ENCODE measurements around the gene TIAM2.

TIAM2 gene

GRCh38 chr6:155061381-155061780 lies 66.3 kb downstream of the TIAM2 start:
- H3K27ac ChIP-seq = no peak overlapping the region
- H4K20me1 ChIP-seq (ENCODE audit: insufficient read depth) = no peaks in the 10 kb centered on the region
- H3K27me3 ChIP-seq (ENCODE audit: insufficient read depth, low read depth) = no peaks in the 10 kb centered on the region
- H3K79me2 ChIP-seq (ENCODE audit: insufficient read depth, low read depth) = no peaks in the 10 kb centered on the region
- no peak overlapping the region for H3K4me3 ChIP-seq (IDR thresholded peaks at IDR 0.05; ENCODE audit: insufficient read depth, low read depth, low read length)
- no peak overlapping the region for H3K4me2 ChIP-seq
- H3K4me1 ChIP-seq (ENCODE audit: low read depth, poor library complexity, severe bottlenecking) = no peaks in the 10 kb centered on the region
- TF ChIP-seq, protein P1, sequence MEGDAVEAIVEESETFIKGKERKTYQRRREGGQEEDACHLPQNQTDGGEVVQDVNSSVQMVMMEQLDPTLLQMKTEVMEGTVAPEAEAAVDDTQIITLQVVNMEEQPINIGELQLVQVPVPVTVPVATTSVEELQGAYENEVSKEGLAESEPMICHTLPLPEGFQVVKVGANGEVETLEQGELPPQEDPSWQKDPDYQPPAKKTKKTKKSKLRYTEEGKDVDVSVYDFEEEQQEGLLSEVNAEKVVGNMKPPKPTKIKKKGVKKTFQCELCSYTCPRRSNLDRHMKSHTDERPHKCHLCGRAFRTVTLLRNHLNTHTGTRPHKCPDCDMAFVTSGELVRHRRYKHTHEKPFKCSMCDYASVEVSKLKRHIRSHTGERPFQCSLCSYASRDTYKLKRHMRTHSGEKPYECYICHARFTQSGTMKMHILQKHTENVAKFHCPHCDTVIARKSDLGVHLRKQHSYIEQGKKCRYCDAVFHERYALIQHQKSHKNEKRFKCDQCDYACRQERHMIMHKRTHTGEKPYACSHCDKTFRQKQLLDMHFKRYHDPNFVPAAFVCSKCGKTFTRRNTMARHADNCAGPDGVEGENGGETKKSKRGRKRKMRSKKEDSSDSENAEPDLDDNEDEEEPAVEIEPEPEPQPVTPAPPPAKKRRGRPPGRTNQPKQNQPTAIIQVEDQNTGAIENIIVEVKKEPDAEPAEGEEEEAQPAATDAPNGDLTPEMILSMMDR (conservative IDR thresholded peaks at IDR 0.05; ENCODE audit: low read depth, low read length) = no peak
- no peak overlapping the region for H3K9ac ChIP-seq
- no peak overlapping the region for H2AFZ ChIP-seq (ENCODE audit: low read depth)
- H3K36me3 ChIP-seq (ENCODE audit: insufficient read depth) = no peaks in the 10 kb centered on the region

DNA sequence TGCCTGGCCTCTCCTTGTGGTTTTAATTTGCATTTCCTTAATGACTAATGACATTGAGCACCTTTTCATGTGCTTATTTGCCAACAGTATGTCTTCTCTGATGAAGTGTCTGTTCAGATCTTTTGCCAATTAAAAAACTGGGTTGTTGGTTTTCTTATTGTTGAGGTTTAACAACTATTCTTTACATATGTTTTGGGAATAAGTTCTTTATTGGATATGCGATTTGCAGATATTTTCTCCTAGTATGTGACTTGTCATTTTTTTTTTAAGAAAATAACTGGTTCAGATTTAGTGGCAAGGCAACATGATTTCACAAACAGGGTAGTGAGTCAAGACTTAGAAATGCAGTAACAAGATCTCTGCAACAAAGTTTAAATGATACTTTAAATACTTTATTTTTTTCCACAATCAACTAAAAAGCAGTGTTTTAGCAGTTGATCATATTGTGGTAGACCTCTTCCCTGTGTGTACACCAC lies 67.8 kb downstream of the TIAM2 start:
- no peak overlapping the region for H3K9ac ChIP-seq
- no peaks in the 10 kb centered on the region for H4K20me1 ChIP-seq (ENCODE audit: insufficient read depth)
- H3K4me1 ChIP-seq (ENCODE audit: low read depth, poor library complexity, severe bottlenecking) = no peaks in the 10 kb centered on the region
- no peaks in the 10 kb centered on the region for H3K27me3 ChIP-seq (ENCODE audit: insufficient read depth, low read depth)
- H3K4me3 ChIP-seq (IDR thresholded peaks at IDR 0.05; ENCODE audit: insufficient read depth, low read depth, low read length) = no peak overlapping the region
- no peak overlapping the region for H2AFZ ChIP-seq (ENCODE audit: low read depth)
- H3K4me2 ChIP-seq = no peak overlapping the region
- H3K79me2 ChIP-seq (ENCODE audit: insufficient read depth, low read depth) = no peaks in the 10 kb centered on the region
- no peak overlapping the region for H3K27ac ChIP-seq
- TF ChIP-seq, protein P1 (conservative IDR thresholded peaks at IDR 0.05; ENCODE audit: low read depth, low read length) = no peak
- no peaks in the 10 kb centered on the region for H3K36me3 ChIP-seq (ENCODE audit: insufficient read depth)

DNA sequence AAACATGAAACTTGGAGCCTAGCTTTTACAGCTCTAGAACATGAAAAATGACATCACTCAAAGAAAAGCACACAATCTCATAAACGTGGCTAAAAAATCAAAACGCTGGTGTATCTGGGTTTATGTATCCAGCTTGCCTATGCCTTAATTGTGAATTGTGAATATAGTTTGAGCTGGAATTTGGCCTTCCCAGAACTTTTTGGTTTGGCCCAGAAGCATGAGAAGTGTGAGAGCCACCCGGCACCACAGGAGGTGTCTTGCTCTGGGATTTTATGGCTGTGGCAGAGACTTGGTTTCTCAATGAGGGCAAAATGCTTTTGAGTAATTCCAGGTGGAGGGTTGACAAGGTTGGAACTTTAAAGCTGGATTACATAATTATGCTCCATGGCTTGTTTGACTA lies 69.2 kb downstream of the TIAM2 start:
- no peaks in the 10 kb centered on the region for H3K36me3 ChIP-seq (ENCODE audit: insufficient read depth)
- no peaks in the 10 kb centered on the region for H3K4me1 ChIP-seq (ENCODE audit: low read depth, poor library complexity, severe bottlenecking)
- H3K27me3 ChIP-seq (ENCODE audit: insufficient read depth, low read depth) = no peaks in the 10 kb centered on the region
- no peak overlapping the region for H3K4me3 ChIP-seq (IDR thresholded peaks at IDR 0.05; ENCODE audit: insufficient read depth, low read depth, low read length)
- H3K9ac ChIP-seq = no peak overlapping the region
- no peak overlapping the region for H2AFZ ChIP-seq (ENCODE audit: low read depth)
- TF ChIP-seq, protein P1 (conservative IDR thresholded peaks at IDR 0.05; ENCODE audit: low read depth, low read length) = no peak
- H3K27ac ChIP-seq = no peak overlapping the region
- no peak overlapping the region for H3K4me2 ChIP-seq
- H4K20me1 ChIP-seq (ENCODE audit: insufficient read depth) = no peaks in the 10 kb centered on the region
- H3K79me2 ChIP-seq (ENCODE audit: insufficient read depth, low read depth) = no peaks in the 10 kb centered on the region

DNA sequence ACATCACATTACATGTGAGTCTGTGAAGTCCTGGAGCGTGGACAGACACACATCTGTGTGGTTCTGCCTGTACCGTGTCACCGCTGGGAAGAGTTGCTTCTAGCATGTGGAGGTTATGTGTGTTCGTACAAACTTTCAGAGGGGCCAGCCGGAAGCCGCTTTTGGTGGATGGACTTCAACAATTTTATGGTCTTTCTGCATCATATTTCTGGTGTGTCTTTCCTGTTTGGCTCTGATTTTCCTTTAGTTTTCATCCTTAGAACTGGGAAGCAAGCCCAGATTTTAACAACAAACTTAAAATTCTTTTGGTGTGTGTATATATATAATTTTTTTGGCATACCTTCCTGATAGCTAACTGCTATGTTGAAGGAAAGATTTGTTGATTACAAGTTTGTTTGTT lies 71.2 kb downstream of the TIAM2 start:
- TF ChIP-seq, protein P1 (conservative IDR thresholded peaks at IDR 0.05; ENCODE audit: low read depth, low read length) = no peak
- H4K20me1 ChIP-seq (ENCODE audit: insufficient read depth) = no peaks in the 10 kb centered on the region
- H3K4me1 ChIP-seq (ENCODE audit: low read depth, poor library complexity, severe bottlenecking) = no peaks in the 10 kb centered on the region
- no peaks in the 10 kb centered on the region for H3K79me2 ChIP-seq (ENCODE audit: insufficient read depth, low read depth)
- no peak overlapping the region for H3K9ac ChIP-seq
- H2AFZ ChIP-seq (ENCODE audit: low read depth) = no peak overlapping the region
- H3K27me3 ChIP-seq (ENCODE audit: insufficient read depth, low read depth) = no peaks in the 10 kb centered on the region
- H3K4me2 ChIP-seq = no peak overlapping the region
- no peak overlapping the region for H3K4me3 ChIP-seq (IDR thresholded peaks at IDR 0.05; ENCODE audit: insufficient read depth, low read depth, low read length)
- H3K27ac ChIP-seq = no peak overlapping the region
- no peaks in the 10 kb centered on the region for H3K36me3 ChIP-seq (ENCODE audit: insufficient read depth)
